ENCODE results near the gene NAA40. TPM values are rescaled to one million over a fixed set of nuclear protein-coding genes. Genes with fewer than 3 reads are reported as not detected.
"Not testable (repeated sequence)": the region's sequence is repeated elsewhere in the genome, so short reads cannot be mapped to it uniquely, and the experiment has no call there.

Gene NAA40
- polyA plus RNA-seq, 3 donors: 28.1 to 46.4 (median 42.4) TPM

- DNase-seq: no peak
Observed at GRCh38 chr11:63931876-63932275, 6.9 kb upstream of the NAA40 start.

- DNase-seq: no peak
Observed at GRCh38 chr11:63933459-63933858, 5.3 kb upstream of the NAA40 start.

GRCh38 chr11:63937713-63938478 lies 906 bp upstream of the NAA40 start:
- peak; percentile 53 for DNase-seq

GRCh38 chr11:63939397-63939891 lies 642 bp downstream of the NAA40 start:
- DNase-seq: peak; percentile 16

- DNase-seq: no peak
Observed at GRCh38 chr11:63940786-63941185, 2.0 kb downstream of the NAA40 start.

- DNase-seq: no peak
Observed at GRCh38 chr11:63941901-63942300, 3.1 kb downstream of the NAA40 start.

GRCh38 chr11:63942803-63943202 lies 4.0 kb downstream of the NAA40 start:
- no peak for DNase-seq

- no peak for DNase-seq
Observed at GRCh38 chr11:63944987-63945386, 6.2 kb downstream of the NAA40 start.

GRCh38 chr11:63945477-63946163 lies 6.8 kb downstream of the NAA40 start:
- peak; percentile 74 for DNase-seq

- no peak for DNase-seq
Observed at GRCh38 chr11:63951779-63952536, 13.2 kb downstream of the NAA40 start.

GRCh38 chr11:63952570-63952969 lies 13.8 kb downstream of the NAA40 start:
- DNase-seq: no peak

GRCh38 chr11:63958008-63958407 lies 19.2 kb downstream of the NAA40 start:
- DNase-seq: no peak

GRCh38 chr11:63961608-63962412 lies 23.0 kb downstream of the NAA40 start:
- DNase-seq: peak; percentile 47

GRCh38 chr11:63963895-63964294 lies 25.1 kb downstream of the NAA40 start:
- DNase-seq: not testable (repeated sequence)

GRCh38 chr11:63966444-63966843 lies 27.6 kb downstream of the NAA40 start:
- DNase-seq: no peak

GRCh38 chr11:63969461-63969860 lies 30.7 kb downstream of the NAA40 start:
- no peak for DNase-seq

- DNase-seq: no peak
Observed at GRCh38 chr11:63970902-63971301, 32.1 kb downstream of the NAA40 start.

GRCh38 chr11:63973912-63974258 lies 35.1 kb downstream of the NAA40 start:
- DNase-seq: not testable (repeated sequence)

- DNase-seq: peak; percentile 100
Observed at GRCh38 chr11:63974259-63975143, 35.7 kb downstream of the NAA40 start, which contains the start of gene COX8A. COX8A (plus strand) TSS chr11:63974620; CDS start chr11:63974681, 61 bp downstream.

GRCh38 chr11:63978551-63979239 lies 39.9 kb downstream of the NAA40 start:
- no peak for DNase-seq
